ENCODE data around the gene LMX1A.
A peak's percentile ranks its signal among the peaks of the same experiment; 100 is the strongest.

LMX1A gene

GRCh38 chr1:165365341-165365740, 8.8 kb upstream of the LMX1A start:
- no peak for DNase-seq

GRCh38 chr1:165364568-165365133, 8.1 kb upstream of the LMX1A start:
- no peak for DNase-seq

- no peak for DNase-seq
These were observed 361 bp upstream of the LMX1A start for GRCh38 chr1:165356876-165357275.

- peak in 1 of 2 experiments; percentile 62 for DNase-seq
These were observed 1.2 kb downstream of the LMX1A start for GRCh38 chr1:165355139-165355976.

- DNase-seq, result no peak
These were observed 1.8 kb downstream of the LMX1A start for GRCh38 chr1:165354739-165355138.

- peak in 1 of 2 experiments; percentile 37 for DNase-seq
These were observed 2.5 kb downstream of the LMX1A start for GRCh38 chr1:165353731-165354671.

- peak; percentile 35 to 82 for DNase-seq
These were observed 3.8 kb downstream of the LMX1A start for GRCh38 chr1:165352442-165353293.

- DNase-seq, result no peak
These were observed 4.6 kb downstream of the LMX1A start for GRCh38 chr1:165351863-165352441.

- no peak for DNase-seq
These were observed 5.7 kb downstream of the LMX1A start for GRCh38 chr1:165350840-165351239.

- no peak for DNase-seq
These were observed 11.0 kb downstream of the LMX1A start for GRCh38 chr1:165345502-165345901.

GRCh38 chr1:165344736-165345135, 11.8 kb downstream of the LMX1A start:
- no peak for DNase-seq

GRCh38 chr1:165344198-165344597, 12.3 kb downstream of the LMX1A start:
- no peak for DNase-seq

GRCh38 chr1:165342587-165342986, 13.9 kb downstream of the LMX1A start:
- DNase-seq, result no peak

GRCh38 chr1:165342168-165342567, 14.3 kb downstream of the LMX1A start:
- no peak for DNase-seq

GRCh38 chr1:165339164-165339563, 17.4 kb downstream of the LMX1A start:
- no peak for DNase-seq

- no peak for DNase-seq
These were observed 26.0 kb downstream of the LMX1A start for GRCh38 chr1:165330483-165330882.

GRCh38 chr1:165329104-165329503, 27.4 kb downstream of the LMX1A start:
- no peak for DNase-seq

- DNase-seq, result no peak
These were observed 28.4 kb downstream of the LMX1A start for GRCh38 chr1:165328136-165328535.

- DNase-seq, result no peak
These were observed 29.0 kb downstream of the LMX1A start for GRCh38 chr1:165327538-165327937.

- no peak for DNase-seq
These were observed 30.9 kb downstream of the LMX1A start for GRCh38 chr1:165325460-165326203.

GRCh38 chr1:165324050-165324449, 32.5 kb downstream of the LMX1A start:
- DNase-seq, result no peak
